Activated CD4-positive, alpha-beta T cell treated with anti-CD3 and anti-CD28 coated beads for 4 hours (primary cell): ENCODE data around the gene PTPN18.
A peak's percentile ranks its signal among the peaks of the same experiment; 100 is the strongest.

Experiments used
- DNase-seq, 2 donors: peaks; one replicate each; pipeline ENCODE4 v3.0.0-alpha.2; 2020

PTPN18 gene

DNA sequence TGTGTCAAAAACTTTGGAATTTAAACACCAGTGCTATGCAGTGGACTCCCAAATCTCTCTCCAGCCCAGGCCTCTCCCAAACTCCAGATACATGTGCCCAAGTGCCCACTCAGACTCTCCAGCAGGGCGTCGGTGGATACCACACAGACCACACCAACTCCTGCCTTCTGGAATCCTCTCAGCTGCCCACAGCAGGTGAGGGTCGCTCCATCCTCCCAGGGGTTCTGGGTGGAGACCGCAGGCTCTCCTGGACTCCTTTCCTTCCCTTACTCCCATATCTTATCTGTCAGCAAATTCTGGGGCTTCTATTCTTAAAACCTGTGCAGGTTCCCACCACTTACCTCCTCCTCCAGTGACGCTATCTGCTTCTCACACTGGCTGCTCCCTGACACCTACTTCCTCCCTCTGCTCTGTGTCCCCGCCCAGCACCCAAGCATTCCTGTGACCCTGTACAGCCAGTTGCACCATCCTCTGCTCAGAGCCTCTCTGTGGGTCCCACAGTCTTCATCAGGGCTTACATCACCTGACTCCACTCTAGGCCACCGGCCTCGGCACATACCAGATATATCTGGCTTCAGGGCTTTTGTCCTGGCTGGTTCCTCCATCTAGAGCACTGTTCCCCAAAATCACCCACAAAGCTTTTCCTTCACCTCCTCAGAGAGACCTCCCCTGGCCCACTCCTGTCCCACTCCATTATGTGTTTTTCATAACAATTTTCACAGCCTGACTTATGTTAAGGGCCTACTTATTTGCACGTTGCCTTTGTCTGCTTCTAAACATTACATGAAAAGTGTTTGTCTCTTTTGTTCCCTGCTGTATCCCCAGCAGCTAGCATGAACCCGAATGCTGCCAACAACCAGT is 15.7 kb upstream of the PTPN18 start:
- no peak for DNase-seq

DNA sequence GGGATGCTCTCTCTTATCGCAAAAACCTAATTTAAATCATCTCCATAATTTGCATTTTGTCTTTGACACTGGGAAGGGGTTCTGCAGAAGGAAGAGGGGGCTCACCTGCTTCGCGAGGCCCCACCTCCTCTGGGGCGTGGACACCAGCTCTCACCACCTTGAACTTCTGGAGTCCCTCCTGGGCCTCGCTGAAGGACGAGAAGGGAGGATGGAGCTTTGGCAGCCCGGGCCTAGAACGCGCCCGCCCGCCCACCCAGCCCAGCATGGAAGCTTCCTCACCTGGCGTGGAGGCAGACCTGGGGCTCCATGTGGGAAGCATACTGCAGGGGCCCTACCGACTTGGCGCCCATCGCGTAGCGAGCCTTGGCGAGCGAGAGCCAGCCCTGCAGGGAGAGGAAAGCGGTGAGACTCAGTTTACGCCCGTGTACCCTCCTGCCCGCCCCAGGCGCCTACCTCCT is 14.3 kb upstream of the PTPN18 start:
- DNase-seq: no peak

DNA sequence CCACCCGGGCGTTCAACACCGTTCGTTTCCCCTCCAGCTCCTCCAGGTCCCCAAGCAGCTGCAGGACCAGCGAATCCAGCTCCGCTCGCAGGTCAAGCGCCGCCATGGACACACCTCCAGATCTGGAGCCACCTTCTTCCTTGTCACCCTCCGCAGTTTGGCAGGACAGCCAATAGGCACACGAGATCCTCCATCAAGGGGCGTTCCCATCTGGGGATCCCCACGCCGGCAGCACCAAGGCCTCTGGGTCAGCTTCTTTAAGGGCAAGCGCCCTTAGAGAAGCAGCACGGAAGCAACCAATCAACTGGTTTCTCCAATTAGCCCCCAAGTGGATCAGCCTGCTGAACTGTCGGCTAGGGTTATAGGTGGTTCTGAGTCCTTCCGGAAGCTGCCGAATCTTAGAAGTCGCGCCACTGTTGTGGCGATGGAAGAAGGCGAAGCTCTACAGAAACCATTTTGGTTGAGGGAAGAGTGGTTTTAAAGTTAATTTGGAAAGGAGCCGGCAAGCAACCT is 13.8 kb upstream of the PTPN18 start:
- peak; percentile 74 to 82 for DNase-seq

DNA sequence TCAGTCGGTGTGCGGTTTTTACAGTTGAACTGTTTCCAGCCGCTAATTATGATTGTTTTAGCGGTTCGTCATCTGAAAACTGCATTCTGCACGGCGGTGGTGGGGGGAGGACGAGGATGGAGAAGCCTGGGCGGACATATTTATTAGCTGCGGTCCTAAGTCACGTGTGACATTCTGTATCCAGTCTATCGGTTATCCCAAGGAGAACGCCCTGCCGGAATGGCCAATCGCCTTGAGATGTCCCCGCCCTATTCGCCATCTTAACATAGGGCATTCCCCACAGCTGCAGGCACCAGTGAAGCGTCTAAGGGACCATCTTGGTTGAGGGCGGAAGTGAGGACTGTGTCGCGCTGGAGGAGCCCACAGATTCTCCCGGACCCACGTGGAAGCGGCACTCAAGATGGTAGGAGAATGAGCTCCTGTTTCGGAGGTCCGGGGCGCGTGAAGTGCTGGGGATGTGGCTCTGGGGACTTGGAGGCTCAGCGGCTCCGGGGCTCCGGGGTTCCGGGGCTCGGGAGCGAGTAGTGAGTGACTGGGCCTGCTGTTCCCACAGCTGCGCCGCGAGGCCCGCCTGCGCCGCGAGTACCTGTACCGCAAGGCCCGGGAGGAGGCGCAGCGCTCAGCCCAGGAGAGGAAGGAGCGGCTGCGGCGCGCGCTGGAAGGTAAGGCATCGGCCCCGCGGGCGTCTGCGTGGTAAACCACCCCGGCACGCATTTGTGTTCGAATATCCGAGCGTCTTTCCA is 13.2 kb upstream of the PTPN18 start, which contains the start of gene IMP4:
TSS of gene IMP4 (plus strand) at position 365 of the 743 bp plus-strand sequence. CDS start at position 401, 36 bp downstream.
- DNase-seq: peak; percentile 94 to 96

DNA sequence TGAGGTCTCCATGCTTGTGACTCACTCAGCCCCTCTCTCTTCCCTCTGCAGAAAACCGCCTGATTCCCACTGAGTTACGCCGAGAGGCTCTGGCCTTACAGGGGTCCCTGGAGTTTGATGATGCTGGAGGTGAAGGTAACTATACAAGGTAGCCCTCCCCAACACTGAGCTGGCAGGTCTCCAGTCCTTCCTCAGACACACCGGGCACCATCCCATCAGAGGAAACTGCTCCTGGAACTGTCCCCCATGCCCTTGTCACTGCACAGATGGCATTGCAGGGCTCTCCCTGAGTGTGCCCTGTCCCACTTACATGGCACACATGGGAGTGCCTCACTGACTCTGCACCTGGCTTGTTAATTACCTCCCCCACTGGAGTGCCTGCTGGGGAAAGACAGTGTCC is 11.3 kb upstream of the PTPN18 start:
- DNase-seq: no peak

DNA sequence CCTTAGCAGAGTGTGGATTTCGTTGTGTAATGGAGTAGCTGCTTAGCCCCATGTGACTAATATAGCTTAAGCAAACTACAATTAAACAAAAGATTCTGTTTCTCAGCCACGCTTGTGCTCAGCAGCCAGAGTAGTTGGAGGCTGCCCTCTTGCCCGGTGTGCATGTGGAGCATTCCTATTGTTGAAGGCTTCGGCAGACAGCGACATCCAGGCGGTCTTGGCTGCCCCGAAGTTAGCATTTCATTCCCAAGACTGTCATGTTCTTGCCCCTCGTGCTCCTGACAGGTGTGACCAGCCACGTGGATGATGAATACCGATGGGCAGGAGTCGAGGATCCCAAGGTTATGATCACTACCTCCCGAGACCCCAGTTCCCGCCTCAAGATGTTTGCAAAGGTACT is 10.8 kb upstream of the PTPN18 start:
- no peak for DNase-seq

DNA sequence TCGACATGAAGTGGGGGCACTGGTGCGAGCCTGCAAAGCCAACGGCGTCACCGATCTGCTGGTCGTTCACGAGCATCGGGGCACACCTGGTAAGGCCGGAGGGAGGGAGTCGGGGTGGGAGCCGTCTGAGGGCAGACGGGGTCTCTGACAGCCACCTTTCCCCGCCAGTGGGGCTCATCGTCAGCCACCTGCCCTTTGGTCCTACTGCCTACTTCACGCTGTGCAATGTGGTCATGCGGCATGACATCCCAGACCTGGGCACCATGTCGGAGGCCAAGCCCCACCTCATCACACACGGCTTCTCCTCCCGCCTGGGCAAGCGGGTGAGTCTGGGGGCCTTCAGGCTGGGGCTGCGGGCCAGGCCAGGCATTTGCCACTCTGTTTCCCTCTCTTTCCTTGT is 10.2 kb upstream of the PTPN18 start:
- DNase-seq: no peak

DNA sequence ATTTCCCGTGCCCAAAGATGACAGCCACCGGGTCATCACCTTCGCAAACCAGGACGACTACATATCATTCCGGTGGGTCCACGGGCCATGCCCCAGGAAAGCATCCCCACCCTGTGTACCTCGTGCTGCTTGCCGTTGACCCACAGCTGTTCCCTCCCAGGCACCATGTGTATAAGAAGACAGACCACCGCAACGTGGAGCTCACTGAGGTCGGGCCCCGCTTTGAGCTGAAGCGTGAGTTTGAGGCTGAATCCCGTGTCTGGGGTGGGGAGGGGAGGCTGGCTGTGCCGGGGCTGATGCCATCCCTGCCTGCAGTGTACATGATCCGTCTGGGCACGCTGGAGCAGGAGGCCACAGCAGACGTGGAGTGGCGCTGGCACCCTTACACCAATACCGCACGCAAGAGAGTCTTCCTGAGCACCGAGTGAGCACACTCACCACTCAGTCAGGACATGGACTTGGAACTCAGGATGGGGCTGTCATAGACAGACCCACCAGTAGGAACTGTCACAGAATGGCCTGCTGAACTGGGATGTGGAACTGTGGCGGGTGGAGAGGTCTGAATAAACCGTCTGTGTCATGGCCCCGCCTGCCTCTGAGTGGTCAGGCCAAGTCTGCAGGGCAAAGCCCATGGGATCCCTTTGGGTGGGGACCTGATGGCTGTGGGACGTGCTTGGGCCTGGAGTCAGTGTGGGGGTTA is 9.7 kb upstream of the PTPN18 start:
- no peak for DNase-seq

DNA sequence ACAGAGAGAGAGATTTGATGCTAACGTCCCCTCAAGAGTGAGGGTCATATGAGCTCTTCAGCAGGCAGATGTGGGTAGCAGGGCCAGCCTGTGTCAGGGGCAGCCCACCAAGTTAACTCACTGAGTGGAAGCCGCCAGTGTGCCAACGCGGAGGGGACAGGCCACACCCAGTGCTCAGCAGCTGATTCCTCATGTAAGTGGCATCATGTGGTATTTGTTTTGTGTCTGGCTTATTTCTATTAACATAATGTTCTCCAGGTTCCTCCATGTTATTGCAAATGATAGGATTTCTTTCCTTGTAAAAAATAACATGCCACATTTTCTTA is 9.2 kb upstream of the PTPN18 start:
- DNase-seq: no peak

DNA sequence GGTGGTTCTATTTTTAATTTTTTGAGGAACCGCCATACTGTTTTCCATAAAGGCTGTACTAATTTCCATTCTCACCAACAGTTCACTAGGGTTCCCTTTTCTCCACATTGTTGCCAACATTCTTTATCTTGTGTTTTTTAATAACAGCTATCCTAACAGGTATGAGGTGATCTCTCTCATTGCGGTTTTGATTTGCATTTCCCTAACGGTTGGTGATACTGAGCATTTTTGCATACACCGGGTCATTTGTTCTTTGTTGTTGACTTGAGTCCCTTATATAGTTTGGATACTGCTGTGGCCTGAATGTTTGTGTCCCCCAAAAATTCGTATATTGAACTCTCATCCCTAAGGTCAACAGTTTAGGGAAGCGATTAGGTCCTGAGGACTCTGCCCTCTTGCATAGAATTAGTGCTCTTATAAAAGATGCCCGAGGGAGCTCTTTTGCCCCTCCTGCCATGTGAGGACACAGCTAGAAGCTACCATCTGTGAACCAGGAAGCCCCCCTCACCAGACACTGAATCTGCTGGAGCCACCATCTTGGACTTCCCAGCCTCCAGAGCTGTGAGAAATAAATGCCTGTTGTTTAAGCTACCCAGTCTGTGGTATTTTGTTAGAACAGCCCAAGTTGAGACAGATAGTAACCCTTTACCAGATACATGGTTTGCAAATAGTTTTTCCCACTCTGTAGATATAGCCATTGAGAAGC is 8.5 kb upstream of the PTPN18 start:
- DNase-seq: no peak

DNA sequence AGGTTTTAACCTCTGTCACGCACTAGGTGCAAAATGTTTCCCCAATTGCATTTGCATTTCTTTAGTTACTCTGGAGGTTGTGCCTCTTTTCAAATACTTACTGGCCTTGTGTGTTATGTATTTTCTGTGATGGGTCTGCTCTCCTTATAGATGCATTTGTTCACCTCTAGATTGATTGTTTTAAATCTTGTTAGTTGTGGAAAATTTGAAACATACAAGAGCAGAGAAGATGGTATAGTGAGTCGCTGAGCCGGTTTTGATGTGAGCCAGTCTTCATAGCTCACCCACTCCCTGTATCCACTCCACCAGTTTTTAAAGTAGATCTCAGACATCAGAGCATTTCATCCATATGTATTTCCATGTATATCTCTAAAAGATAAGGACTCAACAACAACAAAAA is 6.7 kb upstream of the PTPN18 start:
- no peak for DNase-seq

DNA sequence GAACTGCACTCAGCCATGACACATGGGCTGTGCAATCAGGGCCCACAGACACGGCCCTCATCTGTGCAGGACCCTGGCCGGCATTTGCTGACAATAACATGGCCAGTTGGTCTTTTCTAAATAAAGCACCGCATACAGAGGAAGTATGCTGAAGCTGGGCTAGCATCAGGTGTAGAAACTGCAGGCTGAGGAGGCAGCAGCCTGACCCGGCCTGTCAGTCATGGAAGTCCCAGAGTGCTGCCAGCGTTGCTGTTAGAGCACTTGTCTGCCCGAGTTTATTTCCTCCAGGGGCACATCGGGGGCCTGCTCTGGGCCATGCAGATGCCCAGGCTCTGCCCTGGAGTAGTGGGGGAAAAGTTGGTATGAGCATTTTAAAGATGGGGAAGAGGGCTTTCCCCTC is 4.1 kb upstream of the PTPN18 start:
- no peak for DNase-seq

DNA sequence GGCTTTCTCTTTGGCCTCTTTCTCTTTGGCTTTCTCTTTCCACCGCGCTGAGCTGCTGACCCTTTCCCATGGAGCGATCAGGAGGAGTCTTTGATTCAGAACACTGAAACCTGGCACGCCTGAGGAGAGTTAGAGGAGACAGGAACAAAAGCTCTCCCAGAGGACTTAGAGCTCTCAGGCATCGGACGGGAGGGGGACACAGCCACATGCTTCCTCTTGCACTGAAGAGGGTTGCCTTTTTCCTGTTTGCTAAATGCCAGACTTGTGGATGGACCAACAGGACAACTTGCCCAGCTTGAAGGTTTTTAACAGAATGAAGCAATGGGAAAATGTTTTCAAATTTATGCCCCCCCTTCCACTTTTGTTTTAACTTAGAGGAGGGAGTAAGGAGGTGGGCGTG is 3.6 kb upstream of the PTPN18 start:
- no peak for DNase-seq

DNA sequence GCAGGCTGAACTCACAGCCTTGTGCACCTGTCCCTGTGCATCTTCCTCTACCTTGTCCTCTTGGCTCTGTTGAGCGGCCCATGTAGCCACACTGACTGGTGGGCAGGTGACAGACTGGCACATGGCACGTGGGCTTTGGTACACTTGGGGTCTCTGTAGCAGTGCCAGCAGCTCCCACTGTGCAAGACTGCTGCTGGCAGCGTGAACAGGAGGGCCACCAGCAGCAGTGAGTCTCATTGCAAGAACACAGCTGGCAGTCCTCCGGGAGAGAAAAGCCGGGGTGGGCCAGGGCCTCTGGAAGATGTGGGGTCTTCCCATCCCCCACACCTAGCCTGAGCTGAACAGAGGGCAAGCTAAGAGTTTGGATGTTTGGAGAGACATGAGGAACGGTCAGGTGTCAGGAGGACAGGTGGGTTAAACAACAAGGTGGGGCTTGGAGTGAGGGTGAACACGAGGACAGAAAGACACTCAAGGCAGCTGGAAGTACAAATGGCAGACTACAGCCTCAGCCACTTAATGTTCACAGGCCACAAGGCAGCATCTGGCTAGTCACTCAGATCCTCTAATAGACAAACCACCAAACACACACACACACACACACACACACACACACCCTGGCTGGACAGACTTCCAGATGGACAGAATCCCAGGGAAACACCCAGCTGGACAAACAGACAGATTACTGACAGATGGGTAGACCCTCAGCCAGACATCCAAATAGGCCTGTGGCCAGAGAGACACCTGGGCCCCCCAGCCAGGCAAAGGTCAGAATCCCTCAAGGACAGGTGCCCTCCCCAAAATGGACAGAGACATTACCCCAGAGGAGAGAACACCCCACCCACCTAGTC is 2.3 kb upstream of the PTPN18 start:
- no peak for DNase-seq

DNA sequence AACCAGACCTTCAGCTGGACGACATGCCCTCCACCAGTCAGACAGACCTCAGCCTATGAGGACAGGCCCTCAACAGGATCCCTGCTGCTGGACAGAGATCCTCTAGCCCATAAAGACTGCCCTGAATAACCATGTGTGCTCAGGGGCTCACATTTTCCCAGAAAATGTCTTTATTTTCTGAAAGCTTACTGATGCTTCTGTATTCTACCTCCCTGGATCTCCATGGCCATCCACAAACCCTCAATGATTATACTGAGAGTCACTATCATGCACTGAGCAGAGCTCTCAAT is 1.8 kb upstream of the PTPN18 start:
- DNase-seq: no peak

DNA sequence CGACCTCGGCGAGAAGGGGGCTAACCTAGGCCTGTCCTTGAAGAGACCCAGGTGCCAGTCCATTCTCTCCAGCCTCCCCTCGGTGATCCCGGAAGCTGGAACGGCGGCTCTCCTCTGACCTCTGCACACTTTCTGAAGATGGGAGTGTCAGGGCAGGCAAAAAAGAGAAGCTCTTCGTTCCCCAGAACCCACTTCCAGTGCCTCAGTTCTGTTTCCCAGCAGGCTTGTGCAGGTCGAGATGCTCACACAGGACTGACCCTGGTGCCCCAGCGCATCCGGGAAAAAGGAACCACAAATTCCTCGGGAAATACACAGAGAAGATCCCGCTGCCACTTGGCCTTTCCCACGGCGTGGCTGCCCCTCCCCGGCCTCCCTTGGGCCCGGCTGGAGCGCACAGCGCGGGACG is 681 bp upstream of the PTPN18 start:
- no peak for DNase-seq

DNA sequence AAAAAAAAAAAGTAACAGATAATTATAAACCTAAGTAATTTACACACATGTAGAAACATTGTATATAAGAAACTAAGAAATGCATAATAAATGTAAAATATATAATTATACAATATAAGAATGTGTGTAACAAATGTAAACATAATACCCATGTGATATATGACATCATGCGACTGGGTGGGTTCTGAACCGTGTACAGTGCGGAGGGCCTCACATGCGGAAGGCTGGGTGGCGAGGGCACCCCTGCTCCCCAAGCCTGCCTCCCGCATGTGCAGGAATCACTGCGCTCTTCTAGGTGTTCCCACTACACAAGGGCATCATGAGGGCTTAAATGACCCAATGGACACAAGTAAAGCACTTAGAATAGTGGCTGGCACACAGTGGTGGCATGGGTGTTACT is 2.0 kb downstream of the PTPN18 start:
- no peak for DNase-seq

DNA sequence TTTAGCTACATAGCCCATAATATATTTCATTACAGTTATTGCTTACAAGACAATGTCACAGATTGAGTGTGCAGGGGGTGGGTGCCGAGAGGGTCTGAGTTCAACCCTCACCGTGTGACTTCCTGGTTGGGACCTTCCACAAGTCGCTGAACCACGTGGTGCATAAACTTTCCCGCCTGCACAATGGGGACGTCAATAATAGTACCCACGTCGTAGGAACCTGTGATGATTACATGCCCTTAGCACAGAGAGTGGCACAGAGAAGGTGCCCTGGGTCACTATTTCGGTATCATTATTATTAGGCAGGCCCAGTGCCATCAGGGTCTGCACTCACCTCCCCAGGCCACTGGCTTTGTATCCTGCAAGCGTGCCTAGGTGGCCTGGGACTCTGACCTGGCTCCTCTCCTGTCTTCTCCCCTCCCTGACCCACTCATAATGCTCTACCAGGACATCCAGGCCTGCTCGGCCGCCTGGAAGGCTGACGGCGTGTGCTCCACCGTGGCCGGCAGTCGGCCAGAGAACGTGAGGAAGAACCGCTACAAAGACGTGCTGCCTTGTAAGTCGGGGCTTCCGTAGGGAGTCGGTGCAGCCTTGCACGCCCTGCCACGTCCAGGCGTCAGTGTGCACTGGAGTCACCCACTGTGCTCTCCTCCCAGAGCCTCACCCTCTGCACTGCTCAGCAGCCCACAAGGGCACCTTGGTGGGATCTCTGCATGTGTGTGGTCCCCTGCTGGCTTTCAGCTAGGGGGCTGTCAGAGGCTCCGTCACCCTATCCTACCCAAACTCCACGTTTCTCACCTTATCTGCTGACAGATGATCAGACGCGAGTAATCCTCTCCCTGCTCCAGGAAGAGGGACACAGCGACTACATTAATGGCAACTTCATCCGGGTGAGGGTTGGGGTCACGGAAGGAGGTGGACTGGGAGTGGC is 2.8 kb downstream of the PTPN18 start:
- DNase-seq: no peak

DNA sequence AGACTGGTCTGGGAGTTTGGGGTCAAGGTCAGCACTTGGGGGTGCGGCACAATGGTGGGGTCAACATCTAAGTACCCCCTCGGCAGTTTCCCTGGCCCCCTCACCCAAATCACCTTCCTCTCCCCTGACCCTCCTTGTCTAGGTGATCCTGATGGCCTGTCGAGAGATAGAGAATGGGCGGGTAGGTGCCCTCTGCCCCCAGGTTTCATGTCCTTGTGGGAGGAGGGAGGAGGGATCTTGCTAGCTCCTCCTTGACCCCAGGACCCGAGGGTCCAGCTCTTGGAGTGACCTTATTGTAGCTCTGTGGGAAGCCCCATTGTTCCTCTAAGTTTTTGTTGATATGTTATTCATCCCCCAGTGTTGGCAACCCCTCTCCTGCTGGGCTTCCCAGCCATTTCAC is 3.6 kb downstream of the PTPN18 start:
- no peak for DNase-seq

DNA sequence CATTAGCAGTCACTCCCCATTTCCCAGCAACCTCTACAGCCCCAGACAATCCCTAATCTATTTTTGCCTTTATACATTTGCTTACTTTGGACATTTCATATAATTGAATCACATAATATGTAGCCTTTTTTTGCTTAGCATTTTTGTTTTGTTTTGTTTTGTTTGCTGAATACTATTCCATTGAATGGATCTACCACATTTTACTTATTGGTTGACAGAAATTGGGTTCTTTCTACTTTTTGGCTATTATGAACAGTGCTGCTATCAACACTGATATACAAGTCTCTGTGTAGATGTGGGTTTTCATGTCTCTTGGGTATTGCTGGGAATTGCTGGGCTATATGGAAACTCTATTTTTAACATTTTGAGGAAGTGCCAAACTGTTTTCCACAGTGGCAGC is 7.6 kb downstream of the PTPN18 start:
- DNase-seq: no peak

DNA sequence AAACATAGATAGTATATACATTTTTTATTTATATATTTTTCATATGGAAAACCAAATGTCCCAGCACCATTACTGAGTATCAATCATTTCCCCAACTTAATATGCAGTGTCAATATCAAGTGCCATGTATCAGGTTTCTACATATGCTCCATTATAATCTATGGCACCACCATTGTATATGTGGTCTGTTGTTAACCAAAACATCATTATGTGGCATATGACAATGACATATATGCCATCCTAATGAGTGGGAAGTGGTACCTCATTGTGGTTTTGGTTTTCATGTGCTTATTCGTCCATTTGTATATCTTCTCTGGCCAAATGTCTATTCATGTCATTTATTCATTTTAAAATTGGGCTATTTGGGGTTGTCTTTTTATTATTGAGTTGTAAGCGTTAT is 9.2 kb downstream of the PTPN18 start:
- DNase-seq: no peak
